Ascending aorta (tissue), 2 donors: ENCODE data around the gene WDR43. TPM values are rescaled to one million over a fixed set of nuclear protein-coding genes. Genes with fewer than 3 reads are reported as not detected.

Experiments
- DNase-seq, 2 donors: peaks; one replicate each; pipeline ENCODE4 v3.0.0-alpha.2; 2019; ENCODE audit warnings: low spot score in 2 of 2
- H3K27ac ChIP-seq, 2 donors: fragments of 200-600 bp; sonication (generic); one replicate each; pipeline ENCODE4 v1.5.1; 2016 to 2017; ENCODE audit warnings: mild to moderate bottlenecking in 1 of 2
- H3K27me3 ChIP-seq: fragments of 200-600 bp; sonication (generic); one replicate; pipeline ENCODE4 v1.5.1; 2017
- H3K36me3 ChIP-seq, 2 donors: fragments of 200-600 bp; sonication (generic); one replicate each; pipeline ENCODE4 v1.5.1; 2016
- H3K4me1 ChIP-seq, 2 donors: fragments of 200-600 bp; sonication (generic); one replicate each; pipeline ENCODE4 v1.5.1; 2016 to 2017; ENCODE audit warnings: mild to moderate bottlenecking in 1 of 2
- H3K4me3 ChIP-seq, 2 donors: fragments of 200-600 bp; sonication (generic); one replicate each; pipeline ENCODE4 v1.5.1; 2016 to 2017; ENCODE audit warnings: mild to moderate bottlenecking in 1 of 2
- H3K9me3 ChIP-seq, 2 donors: fragments of 200-600 bp; sonication (generic); one replicate each; pipeline ENCODE4 v1.5.1; 2016
- CTCF ChIP-seq, 3 experiments: fragments of 200-600 bp in 2 of 3; fragments of 450-650 bp in 1 of 3; sonication (generic) in 2 of 3; IDR thresholded peaks; one replicate each; pipeline ENCODE4 v1.5.1; 2016 to 2019; ENCODE audit warnings: antibody characterized with exemption in 3 of 3, mild to moderate bottlenecking in 1 of 3, moderate library complexity in 1 of 3
- intact Hi-C: fragments of 100-400 bp; cut with DNase I; formaldehyde crosslinking; loops from one replicate; pipeline ENCODE4 v1.15.1; 2023
- total RNA-seq: library from RNA; depleted of rRNA; stranded (reverse); fragments of >200 nt; gene quantifications from one replicate; pipeline ENCODE4 v1.1.0, GENCODE V29; 2016

The WDR43 gene
- total RNA-seq, 1 donor from 2014 or later, result 21.5 TPM

GRCh38 chr2:28870146-28870891 is 24.1 kb upstream of the WDR43 start, which contains the start of gene TRMT61B:
Gene TRMT61B, minus strand, starts transcription at chr2:28870309. Its CDS starts 32 bp downstream, at chr2:28870277.
- no peaks in the 10 kb centered on the region for H3K9me3 ChIP-seq
- TF ChIP-seq CTCF (IDR thresholded peaks at IDR 0.05), result no peak
- H3K4me3 ChIP-seq, result peak within 1 kb of the TSS; percentile 85 to 89
- intact Hi-C loops, result loop anchor here (1.0 kb wide), 1 partner anchor 24 kb away; the partner anchor contains the start of gene WDR43
- H3K36me3 ChIP-seq, result no peaks in the 10 kb centered on the region
- DNase-seq, result peak; percentile 87 to 98
- H3K27ac ChIP-seq, result peak within 1 kb of the TSS; percentile 62 to 77
- H3K4me1 ChIP-seq, result peaks cover 0 to 11% of the 10 kb centered on the region in 2 donors
- H3K27me3 ChIP-seq, result no peaks in the 10 kb centered on the region

GRCh38 chr2:28871620-28872019 is 22.8 kb upstream of the WDR43 start:
- no peak for TF ChIP-seq CTCF (IDR thresholded peaks at IDR 0.05)
- no peaks in the 10 kb centered on the region for H3K9me3 ChIP-seq
- peaks cover 0 to 11% of the 10 kb centered on the region in 2 donors for H3K4me1 ChIP-seq
- no peak for DNase-seq
- intact Hi-C loops, result no loop called here
- H3K4me3 ChIP-seq, result no peak overlapping the region
- no peak overlapping the region for H3K27ac ChIP-seq
- no peaks in the 10 kb centered on the region for H3K36me3 ChIP-seq
- H3K27me3 ChIP-seq, result no peaks in the 10 kb centered on the region

GRCh38 chr2:28880193-28880592 is 14.3 kb upstream of the WDR43 start:
- intact Hi-C loops, result no loop called here
- no peak for TF ChIP-seq CTCF (IDR thresholded peaks at IDR 0.05)
- no peaks in the 10 kb centered on the region for H3K4me1 ChIP-seq
- no peaks in the 10 kb centered on the region for H3K9me3 ChIP-seq
- H3K27ac ChIP-seq, result no peak overlapping the region
- no peaks in the 10 kb centered on the region for H3K36me3 ChIP-seq
- no peak overlapping the region for H3K4me3 ChIP-seq
- no peak for DNase-seq
- H3K27me3 ChIP-seq, result no peaks in the 10 kb centered on the region

GRCh38 chr2:28893488-28893887 is 979 bp upstream of the WDR43 start:
- no peak overlapping the region for H3K4me3 ChIP-seq
- TF ChIP-seq CTCF (IDR thresholded peaks at IDR 0.05), result no peak
- H3K4me1 ChIP-seq, result peaks cover 0 to 8% of the 10 kb centered on the region in 2 donors
- no peak for DNase-seq
- no peaks in the 10 kb centered on the region for H3K36me3 ChIP-seq
- no peaks in the 10 kb centered on the region for H3K9me3 ChIP-seq
- H3K27ac ChIP-seq, result no peak overlapping the region
- intact Hi-C loops, result no loop called here
- H3K27me3 ChIP-seq, result no peaks in the 10 kb centered on the region

GRCh38 chr2:28895189-28895893 is 874 bp downstream of the WDR43 start:
- intact Hi-C loops, result loop anchor here (2.0 kb wide), 1 partner anchor 329 kb away; no protein-coding TSS in a partner anchor
- TF ChIP-seq CTCF (IDR thresholded peaks at IDR 0.05), result no peak
- peak in 1 of 2 donors; percentile 65 for DNase-seq
- no peaks in the 10 kb centered on the region for H3K9me3 ChIP-seq
- peak overlapping the region; percentile 81 to 87 for H3K27ac ChIP-seq
- H3K4me3 ChIP-seq, result peak overlapping the region; percentile 96 to 100
- H3K27me3 ChIP-seq, result no peaks in the 10 kb centered on the region
- H3K36me3 ChIP-seq, result no peaks in the 10 kb centered on the region
- peaks cover 0 to 8% of the 10 kb centered on the region in 2 donors for H3K4me1 ChIP-seq
